H9 (cell line): ENCODE measurements around the gene SCN8A. TPM values are rescaled to one million over a fixed set of nuclear protein-coding genes. Genes with fewer than 3 reads are reported as not detected.

Source experiments
- DNase-seq: peaks from one replicate; pipeline ENCODE4 v3.0.0-alpha.2; 2017
- H2AFZ ChIP-seq: one replicate; pipeline ENCODE4 v1.6.1; 2013; ENCODE audit warnings: mild to moderate bottlenecking, low read length, control low read depth, moderate library complexity
- H2AK5ac ChIP-seq: 2 replicates; pipeline ENCODE4 v1.6.1; 2013; ENCODE audit warnings: low read length, control low read depth, mixed read lengths; ENCODE audit not compliant: insufficient read length
- H2BK120ac ChIP-seq: one replicate; pipeline ENCODE4 v1.6.1; 2013; ENCODE audit warnings: low read depth, mild to moderate bottlenecking, low read length, control low read depth, inconsistent platforms; ENCODE audit not compliant: poor library complexity, severe bottlenecking
- H2BK12ac ChIP-seq: 2 replicates; pipeline ENCODE4 v1.6.1; 2013; ENCODE audit warnings: low read length, control low read depth, mixed read lengths, low read depth; ENCODE audit not compliant: insufficient read length
- H2BK15ac ChIP-seq: 2 replicates; pipeline ENCODE4 v1.6.1; 2013; ENCODE audit warnings: low read depth, low read length, control low read depth
- H2BK20ac ChIP-seq: one replicate; pipeline ENCODE4 v1.6.1; 2013; ENCODE audit warnings: low read depth, mild to moderate bottlenecking, low read length, control low read depth, inconsistent platforms; ENCODE audit not compliant: poor library complexity, severe bottlenecking
- H2BK5ac ChIP-seq: 2 replicates; pipeline ENCODE4 v1.6.1; 2013; ENCODE audit warnings: low read length, control low read depth, mixed read lengths; ENCODE audit not compliant: insufficient read length
- H3K14ac ChIP-seq: 2 replicates; pipeline ENCODE4 v1.6.1; 2013; ENCODE audit warnings: low read length, control low read depth; ENCODE audit not compliant: insufficient read depth
- H3K18ac ChIP-seq: 2 replicates; pipeline ENCODE4 v1.6.1; 2013; ENCODE audit warnings: low read depth, mild to moderate bottlenecking, mixed read lengths, low read length, control low read depth; ENCODE audit not compliant: insufficient read length
- H3K23ac ChIP-seq: 2 replicates; pipeline ENCODE4 v1.6.1; 2013; ENCODE audit warnings: low read length, control low read depth, mixed read lengths, low read depth; ENCODE audit not compliant: insufficient read length
- H3K23me2 ChIP-seq: 2 replicates; pipeline ENCODE4 v1.6.1; 2013; ENCODE audit warnings: low read depth, mild to moderate bottlenecking, mixed read lengths, low read length, control low read depth; ENCODE audit not compliant: insufficient read length, poor library complexity, severe bottlenecking
- H3K27ac ChIP-seq: 2 replicates; pipeline ENCODE4 v1.5.1; 2013; ENCODE audit warnings: low read length, control low read depth, mixed read lengths, low read depth; ENCODE audit not compliant: insufficient read length
- H3K27me3 ChIP-seq: 2 replicates; pipeline ENCODE4 v1.6.1; 2013; ENCODE audit warnings: low read length, control low read depth, inconsistent platforms; ENCODE audit not compliant: insufficient read depth
- H3K4ac ChIP-seq: 2 replicates; pipeline ENCODE4 v1.6.1; 2013; ENCODE audit warnings: low read depth, mild to moderate bottlenecking, control low read depth, inconsistent platforms, low read length, moderate library complexity
- H3K4me1 ChIP-seq: 2 replicates; pipeline ENCODE4 v1.6.1; 2013; ENCODE audit warnings: low read length, control low read depth, inconsistent platforms; ENCODE audit not compliant: insufficient read depth
- H3K4me2 ChIP-seq: 2 replicates; pipeline ENCODE4 v1.6.1; 2013; ENCODE audit warnings: low read length, control low read depth, mixed read lengths; ENCODE audit not compliant: insufficient read length, insufficient read depth
- H3K56ac ChIP-seq: 2 replicates; pipeline ENCODE4 v1.6.1; 2013; ENCODE audit warnings: low read depth, mild to moderate bottlenecking, mixed read lengths, low read length, control low read depth; ENCODE audit not compliant: insufficient read length
- H3K79me1 ChIP-seq: 2 replicates; pipeline ENCODE4 v1.6.1; 2013; ENCODE audit warnings: low read depth, mild to moderate bottlenecking, moderate library complexity, low read length, control low read depth, inconsistent platforms; ENCODE audit not compliant: insufficient read depth, poor library complexity, severe bottlenecking
- H3K79me2 ChIP-seq: 2 replicates; pipeline ENCODE4 v1.6.1; 2013; ENCODE audit warnings: low read length, control low read depth, inconsistent platforms; ENCODE audit not compliant: insufficient read depth
- H3K9ac ChIP-seq: 2 replicates; pipeline ENCODE4 v1.6.1; 2013; ENCODE audit warnings: low read length, control low read depth, mixed read lengths; ENCODE audit not compliant: insufficient read length; ENCODE audit errors: extremely low read depth
- H3K9me3 ChIP-seq: one replicate; pipeline ENCODE4 v1.6.1; 2013; ENCODE audit warnings: low read depth, low read length, inconsistent platforms; ENCODE audit not compliant: control insufficient read depth
- H3T11ph ChIP-seq: one replicate; pipeline ENCODE4 v1.6.1; 2013; ENCODE audit warnings: mild to moderate bottlenecking, low read length, control low read depth, inconsistent platforms
- H4K20me1 ChIP-seq: one replicate; pipeline ENCODE4 v1.6.1; 2013; ENCODE audit not compliant: control insufficient read depth, insufficient read length, insufficient read depth
- H4K5ac ChIP-seq: 2 replicates; pipeline ENCODE4 v1.6.1; 2013; ENCODE audit warnings: low read depth, mild to moderate bottlenecking, mixed read lengths, low read length, control low read depth; ENCODE audit not compliant: insufficient read length
- H4K8ac ChIP-seq: replicated peaks from 2 replicates; pipeline ENCODE4 v1.6.1; 2013; ENCODE audit warnings: low read length, control low read depth, mixed read lengths, low read depth; ENCODE audit not compliant: insufficient read length
- H4K91ac ChIP-seq: 2 replicates; pipeline ENCODE4 v1.6.1; 2013; ENCODE audit warnings: low read depth, mild to moderate bottlenecking, moderate library complexity, mixed read lengths, low read length, control low read depth; ENCODE audit not compliant: insufficient read length
- H3K27ac Mint-ChIP-seq, 3 experiments: 2 replicates in 2 of 3; 3 replicates in 1 of 3; pipeline ENCODE4 v1.8.0; 2020 to 2021; ENCODE audit warnings: mixed read lengths in 3 of 3, mild to moderate bottlenecking in 1 of 3, moderate library complexity in 1 of 3
- H3K27me3 Mint-ChIP-seq: 2 replicates; pipeline ENCODE4 v1.8.0; 2021; ENCODE audit warnings: low read depth, mild to moderate bottlenecking, moderate library complexity, mixed read lengths
- H3K36me3 Mint-ChIP-seq, 3 experiments: 2 replicates in 2 of 3; 3 replicates in 1 of 3; pipeline ENCODE4 v1.8.0; 2020 to 2021; ENCODE audit warnings: low read depth in 3 of 3, mixed read lengths in 3 of 3; ENCODE audit not compliant: insufficient read depth in 1 of 3
- H3K4me1 Mint-ChIP-seq, 2 experiments: 2 replicates each; pipeline ENCODE4 v1.8.0; 2020; ENCODE audit warnings: mixed read lengths in 2 of 2
- H3K4me3 Mint-ChIP-seq, 2 experiments: 2 replicates in 1 of 2; 3 replicates in 1 of 2; pipeline ENCODE4 v1.8.0; 2020 to 2021; ENCODE audit warnings: mild to moderate bottlenecking in 2 of 2, mixed read lengths in 2 of 2, moderate library complexity in 1 of 2
- H3K9me3 Mint-ChIP-seq, 2 experiments: 2 replicates in 1 of 2; 3 replicates in 1 of 2; pipeline ENCODE4 v1.8.0; 2020; ENCODE audit warnings: mild to moderate bottlenecking in 2 of 2, mixed read lengths in 2 of 2, moderate library complexity in 1 of 2
- CTCF ChIP-seq: fragments of 200-600 bp; sonication (generic); conservative IDR thresholded peaks from 3 replicates; pipeline ENCODE4 v1.8.0; 2021; ENCODE audit warnings: antibody characterized with exemption, mild to moderate bottlenecking
- WGBS: extraction: QIAGEN DNeasy Blood & Tissue Kit; methylation state at CpG from one replicate; pipeline ENCODE4 v1.1.7; 2013; ENCODE audit warnings: missing lambda C conversion rate, low lambda C conversion rate, mixed read lengths; ENCODE audit not compliant: insufficient read length; ENCODE audit errors: extremely low coverage; 5-methylcytosine and 5-hydroxymethylcytosine counted together
- total RNA-seq: library from RNA; stranded (reverse); gene quantifications from 2 replicates; pipeline ENCODE4 v1.2.1, GENCODE V29; 2021

The SCN8A gene
- total RNA-seq, 1 experiment from 2014 or later, result 15.2 TPM

DNA sequence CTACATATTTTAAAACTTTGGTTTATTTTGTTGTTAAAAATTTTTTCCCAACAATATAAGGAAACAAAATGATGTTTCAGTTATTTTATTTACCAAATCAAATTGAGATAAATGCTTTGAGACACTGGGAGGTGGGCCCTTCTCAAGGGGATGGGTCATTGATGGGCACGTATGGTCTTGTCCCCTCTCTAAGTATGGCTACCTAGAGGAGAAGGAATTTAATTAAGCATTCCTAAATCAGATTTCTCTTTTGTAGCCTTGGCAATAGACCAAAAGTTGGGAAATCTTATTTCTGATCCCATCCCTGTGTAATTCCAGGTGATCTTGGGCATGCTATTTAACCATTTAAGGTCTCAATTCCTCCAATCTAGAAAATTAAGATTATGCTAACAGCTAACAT lies 79.0 kb downstream of the SCN8A start:
- Histone ChIP-seq H2AFZ (no peak overlapping the region), H3K9ac (no peak overlapping the region), H3K79me1 (no peaks in the 10 kb centered on the region), H4K20me1 (no peaks in the 10 kb centered on the region), H3T11ph (no peak overlapping the region), H3K23ac (no peak overlapping the region), H2BK5ac (no peak overlapping the region), H3K18ac (no peak overlapping the region), H2AK5ac (no peak overlapping the region), H3K4me2 (no peak overlapping the region), H2BK15ac (no peak overlapping the region), H3K14ac (no peak overlapping the region), H3K4ac (no peak overlapping the region), H3K79me2 (no peaks in the 10 kb centered on the region), H3K4me1 (peaks cover 2% of the 10 kb centered on the region; the same call in 1 of the 2 replicates), H3K56ac (no peak overlapping the region), H4K91ac (no peak overlapping the region), H4K5ac (no peak overlapping the region), H4K8ac (no peak overlapping the region), H2BK12ac (no peak overlapping the region), H3K27ac (no peak overlapping the region), H3K27me3 (no peaks in the 10 kb centered on the region), H2BK120ac (no peak overlapping the region), H2BK20ac (no peak overlapping the region), H3K9me3 (no peaks in the 10 kb centered on the region), H3K23me2 (no peaks in the 10 kb centered on the region)
- Mint-ChIP-seq H3K4me1 (peaks cover 29 to 30% of the 10 kb centered on the region in 2 experiments), H3K9me3 (no peaks in the 10 kb centered on the region), H3K4me3 (no peak overlapping the region), H3K27ac (no peak overlapping the region), H3K27me3 (no peaks in the 10 kb centered on the region), H3K36me3 (peaks cover 1 to 2% (median 2%) of the 10 kb centered on the region in 3 experiments; a peak in 5 of 7 replicates)
- DNase-seq, result no peak
- WGBS, result no CpG with 5 or more reads among the region's 1 CpG
- TF ChIP-seq CTCF, result no peak
